Astrocyte (in vitro differentiated cells and primary cell): Measurements from ENCODE around the gene KASH5. TPM values are rescaled to one million over a fixed set of nuclear protein-coding genes. Genes with fewer than 3 reads are reported as not detected.

Source experiments
- DNase-seq: peaks from one replicate; pipeline ENCODE4 v3.0.0-alpha.2; 2010; ENCODE audit warnings: low read depth
- FAIRE-seq: peaks from 2 replicates; lab custom pipeline; 2011; peaks lifted over from hg19 to GRCh38; lab: Jason Lieb, UNC
- H2AFZ ChIP-seq: 2 replicates; pipeline ENCODE4 v1.6.0; 2012; ENCODE audit warnings: low read depth, low read length, inconsistent platforms
- H3K27ac ChIP-seq: 2 replicates; pipeline ENCODE4 v1.5.1; 2011; ENCODE audit warnings: low read depth, low read length, inconsistent platforms
- H3K27me3 ChIP-seq: 2 replicates; pipeline ENCODE4 v1.6.0; 2011; ENCODE audit warnings: low read length, inconsistent platforms; ENCODE audit not compliant: insufficient read depth
- H3K36me3 ChIP-seq: 2 replicates; pipeline ENCODE4 v1.5.1; 2011; ENCODE audit warnings: low read length, inconsistent platforms; ENCODE audit not compliant: insufficient read depth
- H3K4me1 ChIP-seq: 2 replicates; pipeline ENCODE4 v1.5.1; 2011; ENCODE audit warnings: low read length, inconsistent platforms; ENCODE audit not compliant: insufficient read depth
- H3K4me2 ChIP-seq: 2 replicates; pipeline ENCODE4 v1.6.0; 2012; ENCODE audit warnings: low read length, inconsistent platforms
- H3K4me3 ChIP-seq: 2 replicates; pipeline ENCODE4 v1.5.1; 2011; ENCODE audit warnings: low read depth, mild to moderate bottlenecking, low read length, inconsistent platforms; ENCODE audit not compliant: insufficient read depth
- H3K79me2 ChIP-seq: 2 replicates; pipeline ENCODE4 v1.6.0; 2012; ENCODE audit warnings: mild to moderate bottlenecking, low read length, inconsistent platforms; ENCODE audit not compliant: insufficient read depth
- H3K9ac ChIP-seq: 2 replicates; pipeline ENCODE4 v1.6.0; 2012; ENCODE audit warnings: mild to moderate bottlenecking, low read length, inconsistent platforms
- H3K9me3 ChIP-seq: 2 replicates; pipeline ENCODE4 v1.5.1; 2012; ENCODE audit warnings: low read depth, mild to moderate bottlenecking, low read length, inconsistent platforms; ENCODE audit not compliant: insufficient read depth
- H4K20me1 ChIP-seq: 2 replicates; pipeline ENCODE4 v1.6.0; 2012; ENCODE audit warnings: low read length, inconsistent platforms; ENCODE audit not compliant: insufficient read depth
- H3K27ac Mint-ChIP-seq: one replicate; pipeline ENCODE4 v1.8.0; 2021; ENCODE audit warnings: mild to moderate bottlenecking, mixed read lengths; ENCODE audit not compliant: unreplicated experiment
- H3K27me3 Mint-ChIP-seq: one replicate; pipeline ENCODE4 v1.8.0; 2021; ENCODE audit warnings: low read depth, mixed read lengths; ENCODE audit not compliant: unreplicated experiment
- H3K36me3 Mint-ChIP-seq: one replicate; pipeline ENCODE4 v1.8.0; 2021; ENCODE audit warnings: low read depth, mixed read lengths; ENCODE audit not compliant: unreplicated experiment
- H3K4me1 Mint-ChIP-seq: one replicate; pipeline ENCODE4 v1.8.0; 2021; ENCODE audit warnings: low read depth, mixed read lengths; ENCODE audit not compliant: unreplicated experiment
- H3K4me3 Mint-ChIP-seq: one replicate; pipeline ENCODE4 v1.8.0; 2021; ENCODE audit warnings: mild to moderate bottlenecking, moderate library complexity, mixed read lengths; ENCODE audit not compliant: unreplicated experiment
- H3K9me3 Mint-ChIP-seq: one replicate; pipeline ENCODE4 v1.8.0; 2021; ENCODE audit warnings: mild to moderate bottlenecking, mixed read lengths; ENCODE audit not compliant: unreplicated experiment
- CTCF ChIP-seq: IDR thresholded peaks from 2 replicates; pipeline ENCODE4 v1.5.1; 2011; ENCODE audit warnings: low read depth, mild to moderate bottlenecking, inconsistent platforms, low read length, moderate library complexity; ENCODE audit not compliant: insufficient read depth
- EZH2 ChIP-seq: IDR thresholded peaks from 2 replicates; pipeline ENCODE4 v1.6.1; 2012; ENCODE audit warnings: mild to moderate bottlenecking, low read length, inconsistent platforms; ENCODE audit not compliant: insufficient read depth
- total RNA-seq: library from RNA; stranded (reverse); gene quantifications from 2 replicates; pipeline ENCODE4 v1.2.1, GENCODE V29; 2021

KASH5 gene
- total RNA-seq, 1 donor from 2014 or later, result not detected

GRCh38 chr19:49434907-49435583, 47.0 kb downstream of the KASH5 start:
- Mint-ChIP-seq H3K36me3 (no peaks in the 10 kb centered on the region), H3K4me1 (no peaks in the 10 kb centered on the region), H3K9me3 (peaks cover 9% of the 10 kb centered on the region), H3K27me3 (peaks cover 74% of the 10 kb centered on the region), H3K4me3 (no peak overlapping the region), H3K27ac (no peak overlapping the region)
- no peak overlapping the region for H3K4me3 ChIP-seq
- no peaks in the 10 kb centered on the region for H4K20me1 ChIP-seq
- no peak overlapping the region for H3K4me2 ChIP-seq
- H3K9ac ChIP-seq, result no peak overlapping the region
- H3K27me3 ChIP-seq, result peaks cover 85% of the 10 kb centered on the region
- no peak overlapping the region for H2AFZ ChIP-seq
- no peaks in the 10 kb centered on the region for H3K4me1 ChIP-seq
- no peak overlapping the region for H3K27ac ChIP-seq
- no peak for FAIRE-seq
- TF ChIP-seq CTCF (no peak), EZH2 (no peak)
- no peak for DNase-seq
- peaks cover 7% of the 10 kb centered on the region for H3K9me3 ChIP-seq
- no peaks in the 10 kb centered on the region for H3K79me2 ChIP-seq
- no peaks in the 10 kb centered on the region for H3K36me3 ChIP-seq

GRCh38 chr19:49435670-49436069, 47.6 kb downstream of the KASH5 start:
- Mint-ChIP-seq H3K9me3 (peaks cover 9% of the 10 kb centered on the region), H3K27ac (no peak overlapping the region), H3K27me3 (peaks cover 74% of the 10 kb centered on the region), H3K4me1 (no peaks in the 10 kb centered on the region), H3K4me3 (no peak overlapping the region), H3K36me3 (no peaks in the 10 kb centered on the region)
- Histone ChIP-seq H3K27ac (no peak overlapping the region), H3K4me2 (no peak overlapping the region), H4K20me1 (no peaks in the 10 kb centered on the region), H3K79me2 (no peaks in the 10 kb centered on the region), H2AFZ (no peak overlapping the region), H3K4me3 (no peak overlapping the region), H3K36me3 (no peaks in the 10 kb centered on the region), H3K27me3 (peaks cover 85% of the 10 kb centered on the region), H3K9me3 (peaks cover 7% of the 10 kb centered on the region), H3K9ac (no peak overlapping the region), H3K4me1 (no peaks in the 10 kb centered on the region)
- TF ChIP-seq EZH2, result no peak
- no peak for TF ChIP-seq CTCF
- DNase-seq, result no peak
- FAIRE-seq, result no peak

DNA sequence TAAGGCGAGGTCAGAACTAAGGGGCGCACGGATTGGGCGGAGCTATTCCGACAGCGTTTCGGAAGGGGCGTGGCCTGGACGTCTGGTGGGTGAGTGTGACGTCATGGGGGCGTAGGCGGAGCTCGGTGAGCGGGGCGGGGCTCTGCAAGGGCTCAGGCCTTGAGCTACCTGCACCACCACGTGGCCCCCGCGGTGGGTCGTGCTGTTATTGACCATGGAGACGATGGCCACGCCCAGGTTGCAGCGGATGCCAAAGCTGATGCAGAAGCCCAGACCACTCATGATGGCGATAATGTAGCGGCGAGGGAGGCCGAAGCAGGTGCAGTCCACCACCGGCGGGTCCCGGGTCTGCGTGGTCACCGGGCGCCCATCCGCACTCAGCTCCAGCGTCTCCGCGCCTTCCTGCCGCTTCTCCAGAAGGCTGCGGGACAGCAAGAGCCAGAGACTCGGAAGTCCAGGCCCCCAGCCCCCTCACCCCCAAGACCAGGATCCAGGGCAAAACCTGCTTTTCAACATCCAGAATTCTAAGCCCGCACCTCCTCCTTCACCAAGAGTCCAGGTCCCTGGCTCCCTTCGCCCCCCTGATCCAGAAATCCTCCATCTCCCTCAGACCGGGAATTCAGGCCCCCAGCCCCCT, 48.5 kb downstream of the KASH5 start:
- no peaks in the 10 kb centered on the region for H3K79me2 ChIP-seq
- H3K4me3 ChIP-seq, result no peak overlapping the region
- TF ChIP-seq CTCF (no peak), EZH2 (no peak)
- no peak overlapping the region for H3K9ac ChIP-seq
- Mint-ChIP-seq H3K27ac (no peak overlapping the region), H3K4me3 (no peak overlapping the region), H3K4me1 (no peaks in the 10 kb centered on the region), H3K27me3 (peaks cover 77% of the 10 kb centered on the region), H3K36me3 (no peaks in the 10 kb centered on the region), H3K9me3 (peaks cover 12% of the 10 kb centered on the region)
- H3K36me3 ChIP-seq, result no peaks in the 10 kb centered on the region
- H3K4me2 ChIP-seq, result no peak overlapping the region
- H2AFZ ChIP-seq, result no peak overlapping the region
- FAIRE-seq (no peak), DNase-seq (no peak)
- H3K27ac ChIP-seq, result no peak overlapping the region
- peaks cover 86% of the 10 kb centered on the region for H3K27me3 ChIP-seq
- H3K9me3 ChIP-seq, result peaks cover 7% of the 10 kb centered on the region
- no peaks in the 10 kb centered on the region for H3K4me1 ChIP-seq
- no peaks in the 10 kb centered on the region for H4K20me1 ChIP-seq
